Measurements from ENCODE around the gene SUGT1.

- TF ChIP-seq POLR2A (IDR thresholded peaks at IDR 0.05; ENCODE audit: low read depth, low read length) (no peak), CTCF (IDR thresholded peaks at IDR 0.05 in 2 of 3, conservative IDR thresholded peaks at IDR 0.05 in 1 of 3; ENCODE audit: control insufficient read depth in 2 of 3, extremely low read depth in 1 of 3, insufficient read depth in 1 of 3, low read depth in 3 of 3, low read length in 3 of 3) (no peak), IKZF1 (conservative IDR thresholded peaks at IDR 0.05) (no peak), ZSCAN29 (IDR thresholded peaks at IDR 0.05) (no peak)
Measured at GRCh38 chr13:52706081-52706480, 53.4 kb downstream of the SUGT1 start.

All from GM12878 (cell line).